HEK293 (cell line): ENCODE data around the gene GFM1.

ENCODE experiments used
- CTCF ChIA-PET: fragments of 350-600 bp; formaldehyde crosslinking; extraction: SDS; loops from one replicate; lab custom pipeline; 2021; ENCODE audit warnings: antibody characterized with exemption; lab: Yijun Ruan, JAX
- POLR2A ChIA-PET: fragments of 300-600 bp; formaldehyde crosslinking; extraction: SDS; loops from one replicate; lab custom pipeline; 2020; ENCODE audit warnings: antibody characterized with exemption, inconsistent platforms; lab: Yijun Ruan, JAX
- H3K27ac ChIP-seq: fragments of 200-500 bp; sonication (Bioruptor generic); 2 replicates; pipeline ENCODE4 v1.5.1; 2014; ENCODE audit warnings: low read depth, low read length, control low read depth, inconsistent platforms; ENCODE audit errors: extremely low read depth
- H3K36me3 ChIP-seq, 2 experiments: fragments of 200-500 bp in 1 of 2; sonication (Bioruptor generic) in 1 of 2; 1 replicate in 1 of 2; 2 replicates in 1 of 2; pipeline ENCODE4 v1.5.1; 2014 to 2017; ENCODE audit warnings: inconsistent platforms in 2 of 2, low read length in 2 of 2; ENCODE audit not compliant: control insufficient read depth in 2 of 2, insufficient read depth in 1 of 2
- H3K4me1 ChIP-seq: fragments of 200-500 bp; sonication (Bioruptor generic); 2 replicates; pipeline ENCODE4 v1.5.1; 2014; ENCODE audit warnings: mild to moderate bottlenecking, low read length, inconsistent platforms; ENCODE audit not compliant: control insufficient read depth, insufficient read depth
- H3K4me3 ChIP-seq: 2 replicates; pipeline ENCODE4 v1.5.1; 2011; ENCODE audit warnings: low read depth, mild to moderate bottlenecking, control low read depth, low read length, moderate library complexity
- H3K9me3 ChIP-seq: fragments of 200-500 bp; sonication (Bioruptor generic); 2 replicates; pipeline ENCODE4 v1.5.1; 2014; ENCODE audit warnings: low read depth, low read length, inconsistent platforms; ENCODE audit not compliant: control insufficient read depth, insufficient read depth
- PRDM2 ChIP-seq: fragments of 450-650 bp; formaldehyde crosslinking; IDR thresholded peaks from 2 replicates; pipeline ENCODE4 v1.5.1; 2016; ENCODE audit warnings: missing biosample characterization, missing genetic modification characterization, borderline replicate concordance
- SP7 ChIP-seq: fragments of 450-650 bp; formaldehyde crosslinking; IDR thresholded peaks from 2 replicates; pipeline ENCODE4 v1.5.1; 2016; ENCODE audit warnings: missing biosample characterization, missing genetic modification characterization
- TRIM28 ChIP-seq: IDR thresholded peaks from 2 replicates; pipeline ENCODE4 v1.6.1; 2011; ENCODE audit warnings: low read length, control low read depth, borderline replicate concordance
- ZBTB17 ChIP-seq: fragments of 450-650 bp; formaldehyde crosslinking; IDR thresholded peaks from 2 replicates; pipeline ENCODE4 v1.5.1; 2016; ENCODE audit warnings: missing biosample characterization, missing genetic modification characterization
- ZBTB48 ChIP-seq: fragments of 450-650 bp; formaldehyde crosslinking; IDR thresholded peaks from 2 replicates; pipeline ENCODE4 v1.5.1; 2016; ENCODE audit warnings: missing biosample characterization, missing genetic modification characterization
- ZEB2 ChIP-seq: fragments of 450-650 bp; formaldehyde crosslinking; IDR thresholded peaks from 2 replicates; pipeline ENCODE4 v1.5.1; 2016; ENCODE audit warnings: missing biosample characterization, missing genetic modification characterization
- ZFP3 ChIP-seq: fragments of 450-650 bp; formaldehyde crosslinking; IDR thresholded peaks from 2 replicates; pipeline ENCODE4 v1.5.1; 2016; ENCODE audit warnings: low read depth, missing biosample characterization, missing genetic modification characterization
- ZNF394 ChIP-seq: fragments of 450-650 bp; formaldehyde crosslinking; IDR thresholded peaks from 2 replicates; pipeline ENCODE4 v1.5.1; 2016; ENCODE audit warnings: missing biosample characterization, missing genetic modification characterization, mild to moderate bottlenecking, moderate library complexity, borderline replicate concordance
- ZNF423 ChIP-seq: fragments of 450-650 bp; formaldehyde crosslinking; IDR thresholded peaks from 2 replicates; pipeline ENCODE4 v1.5.1; 2016; ENCODE audit warnings: missing biosample characterization, missing genetic modification characterization
- ZNF501 ChIP-seq: fragments of 450-650 bp; formaldehyde crosslinking; IDR thresholded peaks from 2 replicates; pipeline ENCODE4 v1.5.1; 2016; ENCODE audit warnings: missing biosample characterization, missing genetic modification characterization
- ZNF548 ChIP-seq: fragments of 450-650 bp; formaldehyde crosslinking; IDR thresholded peaks from 2 replicates; pipeline ENCODE4 v1.5.1; 2016; ENCODE audit warnings: missing biosample characterization, missing genetic modification characterization
- ZNF600 ChIP-seq: fragments of 450-650 bp; formaldehyde crosslinking; IDR thresholded peaks from 2 replicates; pipeline ENCODE4 v1.5.1; 2016; ENCODE audit warnings: missing biosample characterization, missing genetic modification characterization
- ZXDB ChIP-seq: fragments of 450-650 bp; formaldehyde crosslinking; IDR thresholded peaks from 2 replicates; pipeline ENCODE4 v1.5.1; 2016; ENCODE audit warnings: missing biosample characterization, missing genetic modification characterization
- TF ChIP-seq, protein P1 (sequence below): fragments of 450-650 bp; formaldehyde crosslinking; IDR thresholded peaks from 2 replicates; pipeline ENCODE4 v1.5.1; 2017; ENCODE audit warnings: missing biosample characterization, missing genetic modification characterization

GFM1 gene

GRCh38 chr3:158672215-158673176 is 28.2 kb downstream of the GFM1 start, which contains the start of gene LXN (continued):
- TF ChIP-seq ZEB2 (tag by site-specific recombination) (peak; percentile 38; the same call in 1 of the 2 replicates), SP7 (tag by site-specific recombination) (0 out of 2 replicates have a peak, but pooled peaks have one; percentile 18), ZNF600 (tag by site-specific recombination) (peak; percentile 81), ZXDB (peak; percentile 28; the same call in 1 of the 2 replicates), ZNF501 (tag by site-specific recombination) (peak; percentile 71), ZBTB48 (tag by site-specific recombination) (peak; percentile 34; the same call in 1 of the 2 replicates), ZBTB17 (tag by site-specific recombination) (peak; percentile 74)

GRCh38 chr3:158678687-158679086 is 34.4 kb downstream of the GFM1 start:
- Histone ChIP-seq H3K27ac (no peak overlapping the region), H3K9me3 (no peaks in the 10 kb centered on the region), H3K4me1 (no peaks in the 10 kb centered on the region), H3K4me3 (no peak overlapping the region), H3K36me3 (peaks cover 0 to 2% of the 10 kb centered on the region in 2 experiments; a peak in 1 of 3 replicates)
- ChIA-PET CTCF (interaction anchor here (0.8 to 1.7 kb wide), 2 partner anchors 20 to 34 kb away, joined by 3 to 7 read pairs; no protein-coding TSS in a partner anchor), POLR2A (no interaction called here)
- TF ChIP-seq ZNF394 (no peak), SP7 (tag by site-specific recombination) (no peak), PRDM2 (tag by site-specific recombination) (no peak), ZFP3 (no peak)

DNA sequence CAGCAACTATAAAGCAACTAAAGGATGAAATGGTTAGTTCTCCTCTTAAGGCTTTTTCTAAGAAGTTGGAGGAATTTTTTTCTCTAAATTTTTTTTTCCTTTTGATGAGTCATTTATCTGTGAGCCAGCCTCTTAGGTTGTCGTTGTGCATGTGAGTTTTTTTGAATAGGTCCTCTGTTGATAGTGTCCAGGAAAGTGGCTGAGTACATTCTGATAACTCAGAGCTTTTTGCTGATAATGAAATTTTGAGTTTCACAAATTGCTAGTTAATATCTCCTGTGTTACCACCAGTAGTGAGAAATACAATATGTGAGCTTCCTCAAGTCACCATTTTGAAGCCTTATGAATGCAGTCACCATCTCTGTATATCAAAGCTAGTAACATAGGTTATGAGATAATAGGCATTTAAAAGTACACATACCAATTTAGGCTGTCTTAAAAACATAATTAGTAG is 35.2 kb downstream of the GFM1 start:
- no peaks in the 10 kb centered on the region for H3K4me1 ChIP-seq
- no peaks in the 10 kb centered on the region for H3K9me3 ChIP-seq
- TF ChIP-seq ZNF548 (tag by site-specific recombination) (no peak), TRIM28 (no peak)
- peaks cover 0 to 5% of the 10 kb centered on the region in 2 experiments; a peak in 1 of 3 replicates for H3K36me3 ChIP-seq
- H3K4me3 ChIP-seq: no peak overlapping the region
- H3K27ac ChIP-seq: no peak overlapping the region
- ChIA-PET POLR2A (no interaction called here), CTCF (interaction anchor here (0.8 to 1.7 kb wide), 2 partner anchors 21 to 35 kb away, joined by 3 to 7 read pairs; no protein-coding TSS in a partner anchor)

DNA sequence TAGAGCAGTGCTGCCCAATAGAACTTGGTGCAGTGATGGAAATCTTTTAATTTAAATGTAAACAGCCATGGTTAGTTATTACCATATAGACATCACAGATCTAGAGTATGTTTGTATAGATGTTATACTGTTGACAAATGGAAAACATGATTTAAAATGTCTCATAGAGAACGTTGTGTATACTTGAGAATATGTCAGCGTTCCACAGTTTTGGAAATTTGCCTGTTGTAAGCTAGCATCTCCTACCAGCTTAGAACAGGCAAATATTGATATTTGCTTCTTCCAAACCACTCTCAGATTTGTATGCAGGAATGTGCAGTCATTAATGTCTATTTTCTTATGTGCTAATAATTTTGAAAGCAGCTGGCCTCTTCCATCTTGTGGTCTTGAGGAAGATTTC is 36.5 kb downstream of the GFM1 start:
- Histone ChIP-seq H3K27ac (no peak overlapping the region), H3K4me3 (no peak overlapping the region), H3K9me3 (no peaks in the 10 kb centered on the region), H3K36me3 (peaks cover 0 to 13% of the 10 kb centered on the region in 2 experiments; a peak in 1 of 3 replicates), H3K4me1 (no peaks in the 10 kb centered on the region)
- no peak for TF ChIP-seq ZNF423
- TF ChIP-seq, protein P1, sequence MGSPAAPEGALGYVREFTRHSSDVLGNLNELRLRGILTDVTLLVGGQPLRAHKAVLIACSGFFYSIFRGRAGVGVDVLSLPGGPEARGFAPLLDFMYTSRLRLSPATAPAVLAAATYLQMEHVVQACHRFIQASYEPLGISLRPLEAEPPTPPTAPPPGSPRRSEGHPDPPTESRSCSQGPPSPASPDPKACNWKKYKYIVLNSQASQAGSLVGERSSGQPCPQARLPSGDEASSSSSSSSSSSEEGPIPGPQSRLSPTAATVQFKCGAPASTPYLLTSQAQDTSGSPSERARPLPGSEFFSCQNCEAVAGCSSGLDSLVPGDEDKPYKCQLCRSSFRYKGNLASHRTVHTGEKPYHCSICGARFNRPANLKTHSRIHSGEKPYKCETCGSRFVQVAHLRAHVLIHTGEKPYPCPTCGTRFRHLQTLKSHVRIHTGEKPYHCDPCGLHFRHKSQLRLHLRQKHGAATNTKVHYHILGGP (tag by site-specific recombination): no peak
- POLR2A ChIA-PET: no interaction called here
- CTCF ChIA-PET: no interaction called here
